ENCODE data around the gene SCO1. TPM values are rescaled to one million over a fixed set of nuclear protein-coding genes. Genes with fewer than 3 reads are reported as not detected.

SCO1 gene
- total and polyA plus RNA-seq, 2 donors (not counting 3 experiments of a cell fraction or from before 2014, with no cell fraction given), result 11.9 to 30.8 TPM

DNA sequence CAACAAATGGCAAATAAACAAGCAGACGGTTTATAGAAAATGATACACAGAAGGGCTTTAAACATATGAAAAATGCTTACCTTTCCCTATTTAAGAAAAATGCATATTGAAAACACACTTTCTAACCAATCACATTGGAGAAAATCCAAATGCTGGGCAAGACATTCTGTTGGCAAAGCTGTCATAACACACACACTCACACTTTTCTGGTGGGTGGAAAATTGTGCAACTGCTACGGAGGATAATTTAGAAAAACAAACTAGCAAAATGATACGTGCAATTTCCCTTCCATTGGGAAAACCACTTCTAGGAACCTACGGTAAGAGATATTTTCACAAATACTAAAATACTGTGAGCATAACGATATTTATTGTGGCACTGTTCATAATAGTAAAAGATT lies 30.4 kb downstream of the SCO1 start:
- Histone ChIP-seq H2AFZ (ENCODE audit: low read depth, low read length) (no peak overlapping the region), H4K20me1 (replicated peaks; ENCODE audit: control insufficient read depth, extremely low read depth, insufficient read depth, low read length) (no peaks in the 10 kb centered on the region), H3K36me3 (ENCODE audit: control insufficient read depth in 2 of 2, extremely low read depth in 1 of 2, insufficient read depth in 2 of 2, low read length in 2 of 2) (no peaks in the 10 kb centered on the region), H3K4me3 (replicated peaks in 1 of 3; ENCODE audit: insufficient read depth in 1 of 3, low read depth in 1 of 3, low read length in 3 of 3) (no peak overlapping the region), H3K4me1 (ENCODE audit: control insufficient read depth, extremely low read depth, insufficient read depth, low read length) (peaks cover 2% of the 10 kb centered on the region), H3K9ac (replicated peaks; ENCODE audit: extremely low read depth, insufficient read depth, low read length) (no peak overlapping the region), H3K9me3 (replicated peaks; ENCODE audit: control insufficient read depth, insufficient read depth, low read length) (no peaks in the 10 kb centered on the region), H3K9me1 (replicated peaks; ENCODE audit: control insufficient read depth, extremely low read depth, insufficient read depth, low read length) (peaks cover 2% of the 10 kb centered on the region), H3K27ac (ENCODE audit: insufficient read depth, low read depth, low read length) (no peak overlapping the region), H3K27me3 (ENCODE audit: control insufficient read depth in 2 of 2, insufficient read depth in 2 of 2, low read length in 2 of 2) (no peaks in the 10 kb centered on the region), H3K4me2 (ENCODE audit: insufficient read depth, low read length) (no peak overlapping the region), H3K79me2 (ENCODE audit: control insufficient read depth, insufficient read depth, low read length) (no peaks in the 10 kb centered on the region)
- ChIA-PET CTCF (no interaction called here), POLR2A (no interaction called here)
- no TSS peak for BruUV-seq (replicated peaks)
- intact Hi-C loops (cut with micrococcal nuclease) (no loop called here), dilution Hi-C loops (cut with MboI; ENCODE audit: extremely low pct_ligation_motif_present, low sequenced_read_pairs) (no loop called here)
- DNase-seq (ENCODE audit: low read depth, low spot score) (no peak), FAIRE-seq (no peak)
- no peak for TF ChIP-seq MYC (IDR thresholded peaks at IDR 0.05; ENCODE audit: low read depth, low read length)
- TF ChIP-seq POLR2AphosphoS5 (IDR thresholded peaks at IDR 0.05; ENCODE audit: insufficient read depth, low read depth, low read length), result no peak
- TF ChIP-seq JUN (IDR thresholded peaks at IDR 0.05; ENCODE audit: borderline replicate concordance, insufficient read depth, insufficient read length, low read depth), result no peak
- TF ChIP-seq POLR2A (IDR thresholded peaks at IDR 0.05; ENCODE audit: low read depth, low read length), result no peak
- no peak for TF ChIP-seq EZH2 (IDR thresholded peaks at IDR 0.05; ENCODE audit: borderline replicate concordance, low read depth, low read length, severe bottlenecking)
- TF ChIP-seq, protein P1, sequence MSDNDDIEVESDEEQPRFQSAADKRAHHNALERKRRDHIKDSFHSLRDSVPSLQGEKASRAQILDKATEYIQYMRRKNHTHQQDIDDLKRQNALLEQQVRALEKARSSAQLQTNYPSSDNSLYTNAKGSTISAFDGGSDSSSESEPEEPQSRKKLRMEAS (IDR thresholded peaks at IDR 0.05; ENCODE audit: insufficient read depth, insufficient read length), result no peak
- TF ChIP-seq GATA2 (IDR thresholded peaks at IDR 0.05; ENCODE audit: insufficient read depth, insufficient read length, low read depth, low read length), result no peak
- TF ChIP-seq, protein P2, sequence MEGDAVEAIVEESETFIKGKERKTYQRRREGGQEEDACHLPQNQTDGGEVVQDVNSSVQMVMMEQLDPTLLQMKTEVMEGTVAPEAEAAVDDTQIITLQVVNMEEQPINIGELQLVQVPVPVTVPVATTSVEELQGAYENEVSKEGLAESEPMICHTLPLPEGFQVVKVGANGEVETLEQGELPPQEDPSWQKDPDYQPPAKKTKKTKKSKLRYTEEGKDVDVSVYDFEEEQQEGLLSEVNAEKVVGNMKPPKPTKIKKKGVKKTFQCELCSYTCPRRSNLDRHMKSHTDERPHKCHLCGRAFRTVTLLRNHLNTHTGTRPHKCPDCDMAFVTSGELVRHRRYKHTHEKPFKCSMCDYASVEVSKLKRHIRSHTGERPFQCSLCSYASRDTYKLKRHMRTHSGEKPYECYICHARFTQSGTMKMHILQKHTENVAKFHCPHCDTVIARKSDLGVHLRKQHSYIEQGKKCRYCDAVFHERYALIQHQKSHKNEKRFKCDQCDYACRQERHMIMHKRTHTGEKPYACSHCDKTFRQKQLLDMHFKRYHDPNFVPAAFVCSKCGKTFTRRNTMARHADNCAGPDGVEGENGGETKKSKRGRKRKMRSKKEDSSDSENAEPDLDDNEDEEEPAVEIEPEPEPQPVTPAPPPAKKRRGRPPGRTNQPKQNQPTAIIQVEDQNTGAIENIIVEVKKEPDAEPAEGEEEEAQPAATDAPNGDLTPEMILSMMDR (IDR thresholded peaks at IDR 0.05; ENCODE audit: extremely low read depth in 1 of 2, insufficient read depth in 1 of 2, low read depth in 1 of 2, low read length in 2 of 2), result no peak
- TF ChIP-seq FOS (IDR thresholded peaks at IDR 0.05; ENCODE audit: borderline replicate concordance, insufficient read depth, low read length), result no peak
